IMR-90 (cell line): ENCODE measurements around the gene TIAM1. TPM values are rescaled to one million over a fixed set of nuclear protein-coding genes. Genes with fewer than 3 reads are reported as not detected.

Source experiments
- ATAC-seq: fragments of 200-7000 bp; cut with Tn5 transposase; 2 replicates; pipeline ENCODE4 v1.9.1; 2020; ENCODE audit warnings: low read depth, mild to moderate bottlenecking, moderate library complexity
- BruUV-seq: library from RNA; stranded (reverse); fragments of 400-500 nt; replicated peaks from 2 replicates; lab custom pipeline; 2021; lab: Mats Ljungman, UMichigan
- CTCF ChIA-PET: fragments of 300-600 bp; formaldehyde crosslinking; extraction: SDS; loops from one replicate; lab custom pipeline; 2021; ENCODE audit warnings: antibody characterized with exemption; lab: Yijun Ruan, JAX
- POLR2A ChIA-PET: fragments of 300-600 bp; sonication (Branson Sonifier 250); formaldehyde crosslinking; loops from one replicate; lab custom pipeline; 2022; ENCODE audit warnings: antibody characterized with exemption; ENCODE audit not compliant: unreplicated experiment; lab: Charles Lee
- DNase-seq: peaks from one replicate; pipeline ENCODE4 v3.0.0; 2013
- H2AFZ ChIP-seq: replicated peaks from 2 replicates; pipeline ENCODE3; 2013; ENCODE audit warnings: low read length, mild to moderate bottlenecking; ENCODE audit not compliant: poor library complexity
- H2AK5ac ChIP-seq: 2 replicates; pipeline ENCODE4 v1.6.1; 2013; ENCODE audit warnings: low read depth, low read length, inconsistent platforms
- H2AK9ac ChIP-seq: replicated peaks from 2 replicates; pipeline ENCODE3; 2013; ENCODE audit warnings: mild to moderate bottlenecking, low read depth, low read length, moderate library complexity; ENCODE audit not compliant: poor library complexity
- H2BK120ac ChIP-seq: 2 replicates; pipeline ENCODE4 v1.6.1; 2013; ENCODE audit warnings: low read depth, low read length, inconsistent platforms
- H2BK15ac ChIP-seq: 3 replicates; pipeline ENCODE4 v1.6.1; 2013; ENCODE audit warnings: low read depth, low read length, inconsistent platforms
- H2BK20ac ChIP-seq: 2 replicates; pipeline ENCODE4 v1.6.1; 2013; ENCODE audit warnings: low read depth, mild to moderate bottlenecking, inconsistent platforms, low read length, moderate library complexity
- H2BK5ac ChIP-seq: 2 replicates; pipeline ENCODE4 v1.6.1; 2013; ENCODE audit warnings: mild to moderate bottlenecking, low read depth, low read length, inconsistent platforms; ENCODE audit not compliant: poor library complexity, severe bottlenecking
- H3K14ac ChIP-seq: replicated peaks from 2 replicates; pipeline ENCODE4 v1.6.1; 2013; ENCODE audit warnings: low read depth, low read length, inconsistent platforms
- H3K18ac ChIP-seq: 2 replicates; pipeline ENCODE4 v1.6.1; 2013; ENCODE audit warnings: low read depth, low read length, control low read depth
- H3K23ac ChIP-seq: 2 replicates; pipeline ENCODE4 v1.6.1; 2013; ENCODE audit warnings: low read depth, low read length, inconsistent platforms
- H3K27ac ChIP-seq: 2 replicates; pipeline ENCODE4 v1.5.1; 2013; ENCODE audit warnings: mild to moderate bottlenecking, control low read depth, low read length; ENCODE audit not compliant: insufficient read depth
- H3K27me3 ChIP-seq: 2 replicates; pipeline ENCODE4 v1.6.1; 2013; ENCODE audit warnings: low read length; ENCODE audit not compliant: control insufficient read depth, insufficient read depth
- H3K36me3 ChIP-seq: 2 replicates; pipeline ENCODE4 v1.6.1; 2013; ENCODE audit warnings: low read length, mixed read lengths; ENCODE audit not compliant: control insufficient read depth, insufficient read depth
- H3K4ac ChIP-seq: 2 replicates; pipeline ENCODE4 v1.6.1; 2013; ENCODE audit warnings: low read depth, low read length, inconsistent platforms
- H3K4me1 ChIP-seq: 2 replicates; pipeline ENCODE4 v1.6.1; 2013; ENCODE audit warnings: low read length, mixed read lengths; ENCODE audit not compliant: control insufficient read depth, insufficient read depth
- H3K4me2 ChIP-seq: 2 replicates; pipeline ENCODE4 v1.6.1; 2013; ENCODE audit warnings: low read depth, mild to moderate bottlenecking, control low read depth, low read length, moderate library complexity
- H3K4me3 ChIP-seq: 2 replicates; pipeline ENCODE4 v1.5.1; 2013; ENCODE audit warnings: low read depth, mild to moderate bottlenecking, control low read depth, low read length, moderate library complexity; ENCODE audit not compliant: insufficient read depth
- H3K56ac ChIP-seq: 2 replicates; pipeline ENCODE4 v1.6.1; 2013; ENCODE audit warnings: low read length, inconsistent platforms; ENCODE audit not compliant: insufficient read depth; ENCODE audit errors: extremely low read depth
- H3K79me1 ChIP-seq, 2 experiments: 2 replicates each; pipeline ENCODE4 v1.6.1; 2013; ENCODE audit warnings: low read length in 2 of 2, inconsistent platforms in 1 of 2, low read depth in 1 of 2
- H3K9ac ChIP-seq: 2 replicates; pipeline ENCODE4 v1.6.1; 2013; ENCODE audit warnings: low read depth, low read length, control low read depth
- H3K9me1 ChIP-seq: 2 replicates; pipeline ENCODE4 v1.6.1; 2013; ENCODE audit warnings: low read length, inconsistent platforms; ENCODE audit not compliant: insufficient read depth
- H3K9me3 ChIP-seq: 2 replicates; pipeline ENCODE4 v1.6.1; 2013; ENCODE audit warnings: low read length; ENCODE audit not compliant: control insufficient read depth, insufficient read depth
- H4K20me1 ChIP-seq: 2 replicates; pipeline ENCODE4 v1.6.1; 2013; ENCODE audit warnings: low read length, inconsistent platforms; ENCODE audit not compliant: insufficient read depth
- H4K5ac ChIP-seq: 2 replicates; pipeline ENCODE4 v1.6.1; 2013; ENCODE audit warnings: mild to moderate bottlenecking, low read depth, low read length, control low read depth
- H4K8ac ChIP-seq, 2 experiments: 2 replicates each; pipeline ENCODE4 v1.6.1; 2013; ENCODE audit warnings: low read depth in 2 of 2, low read length in 2 of 2, control low read depth in 1 of 2, inconsistent platforms in 1 of 2
- H4K91ac ChIP-seq: 2 replicates; pipeline ENCODE4 v1.6.1; 2013; ENCODE audit warnings: low read depth, low read length, inconsistent platforms; ENCODE audit not compliant: insufficient read depth
- BHLHE40 ChIP-seq: fragments of 150-350 bp; IDR thresholded peaks from 2 replicates; pipeline ENCODE4 v1.6.1; 2016; ENCODE audit warnings: mild to moderate bottlenecking, low read depth, low read length
- CEBPB ChIP-seq: IDR thresholded peaks from 2 replicates; pipeline ENCODE4 v1.6.1; 2012; ENCODE audit warnings: low read depth, low read length, improper control_type of control experiment
- CHD1 ChIP-seq: IDR thresholded peaks from 2 replicates; pipeline ENCODE4 v1.6.1; 2012; ENCODE audit warnings: low read depth, low read length, improper control_type of control experiment
- FOS ChIP-seq: fragments of 150-350 bp; IDR thresholded peaks from 2 replicates; pipeline ENCODE4 v1.6.1; 2016; ENCODE audit warnings: low read depth, low read length
- MAFK ChIP-seq: IDR thresholded peaks from 2 replicates; pipeline ENCODE4 v1.6.1; 2012; ENCODE audit warnings: low read depth, low read length, improper control_type of control experiment
- MAZ ChIP-seq: IDR thresholded peaks from 2 replicates; pipeline ENCODE4 v1.6.1; 2012; ENCODE audit warnings: low read depth, mild to moderate bottlenecking, low read length, improper control_type of control experiment, moderate library complexity, borderline replicate concordance
- MXI1 ChIP-seq: IDR thresholded peaks from 2 replicates; pipeline ENCODE4 v1.6.1; 2012; ENCODE audit warnings: low read depth, mild to moderate bottlenecking, low read length, moderate library complexity, borderline replicate concordance
- NFE2L2 ChIP-seq: fragments of 150-350 bp; IDR thresholded peaks from 2 replicates; pipeline ENCODE4 v1.6.1; 2016; ENCODE audit warnings: low read depth, mild to moderate bottlenecking, low read length
- POLR2A ChIP-seq: IDR thresholded peaks from 2 replicates; pipeline ENCODE4 v1.6.1; 2012; ENCODE audit warnings: mild to moderate bottlenecking, low read depth, low read length
- RAD21 ChIP-seq: IDR thresholded peaks from 2 replicates; pipeline ENCODE4 v1.6.1; 2012; ENCODE audit warnings: low read length, improper control_type of control experiment
- RCOR1 ChIP-seq: IDR thresholded peaks from 2 replicates; pipeline ENCODE4 v1.6.1; 2012; ENCODE audit warnings: mild to moderate bottlenecking, low read length, improper control_type of control experiment; ENCODE audit not compliant: insufficient replicate concordance
- RFX5 ChIP-seq: IDR thresholded peaks from 2 replicates; pipeline ENCODE4 v1.8.0; 2012; ENCODE audit warnings: low read depth, mild to moderate bottlenecking, low read length, moderate library complexity
- SMC3 ChIP-seq: fragments of 150-350 bp; IDR thresholded peaks from 2 replicates; pipeline ENCODE4 v1.6.1; 2016; ENCODE audit warnings: low read depth, mild to moderate bottlenecking, antibody characterized with exemption, low read length, moderate library complexity
- WGBS, 2 experiments: methylation state at CpG; one replicate each; pipeline versions ENCODE4 v1.1.5 to v1.1.7; 2013; ENCODE audit warnings: missing lambda C conversion rate in 2 of 2; ENCODE audit not compliant: insufficient read length in 1 of 2; ENCODE audit errors: extremely low coverage in 2 of 2; 5-methylcytosine and 5-hydroxymethylcytosine counted together
- dilution Hi-C: fragments of 300-500 bp; cut with HindIII; formaldehyde crosslinking; loops from one replicate; pipeline ENCODE4 v1.14.3; 2018; ENCODE audit warnings: low sequenced_read_pairs; ENCODE audit not compliant: unreplicated experiment
- in situ Hi-C: fragments of 300-500 bp; cut with MboI; formaldehyde crosslinking; loops from 3 replicates; pipeline ENCODE4 v1.14.3; 2019; ENCODE audit warnings: low sequenced_read_pairs, inconsistent platforms, mixed read lengths
- intact Hi-C: fragments of 100-400 bp; cut with micrococcal nuclease; formaldehyde crosslinking; loops from 2 replicates; pipeline ENCODE4 v1.10.0; 2022
- polyA plus RNA-seq, 3 experiments: library from polyadenylated mRNA; depleted of rRNA; stranded (reverse); fragments of >200 nt; gene quantifications; 2 replicates each; pipeline ENCODE4 v1.2.3, GENCODE V29; 2012; ENCODE audit warnings: low replicate concordance in 1 of 3
- total RNA-seq: library from RNA; depleted of rRNA; stranded (reverse); fragments of >200 nt; gene quantifications from 2 replicates; pipeline ENCODE4 v1.2.3, GENCODE V29; 2012
- TF ChIP-seq, protein P1 (sequence below): fragments of 150-350 bp; IDR thresholded peaks from 2 replicates; pipeline ENCODE4 v1.6.1; 2016; ENCODE audit warnings: low read depth, mild to moderate bottlenecking, low read length, moderate library complexity, borderline replicate concordance
- TF ChIP-seq, protein P2 (sequence below): fragments of 150-350 bp; IDR thresholded peaks from 2 replicates; pipeline ENCODE4 v1.6.1; 2017; ENCODE audit warnings: mild to moderate bottlenecking, antibody characterized with exemption, low read length, low read depth
- TF ChIP-seq, protein P3 (sequence below): conservative IDR thresholded peaks from 2 replicates; pipeline ENCODE4 v1.5.1; 2012; ENCODE audit warnings: mild to moderate bottlenecking, low read depth, low read length, improper control_type of control experiment

TIAM1 gene
- total and polyA plus RNA-seq, 2 of the 4 experiments (the other 2 are of a cell fraction) = 2.9 to 9.3 TPM

- no peak for DNase-seq
- dilution Hi-C loops (no loop called here), intact Hi-C loops (no loop called here), in situ Hi-C loops (no loop called here)
- Histone ChIP-seq H3K9me3 (no peaks in the 10 kb centered on the region), H3K4me3 (no peak overlapping the region), H3K27ac (peak overlapping the region; percentile 68), H2BK120ac (peak overlapping the region; percentile 96), H2BK20ac (peak overlapping the region; percentile 99), H3K79me1 (no peaks in the 10 kb centered on the region), H3K18ac (peak overlapping the region; percentile 93; the same call in 1 of the 2 replicates), H4K20me1 (no peaks in the 10 kb centered on the region), H3K23ac (no peak overlapping the region), H3K4ac (peak overlapping the region; percentile 84), H2AK5ac (peak overlapping the region; percentile 98), H2BK15ac (peak overlapping the region; percentile 97; the same call in 2 of the 3 replicates), H3K14ac (peak overlapping the region; percentile 90; the same call in 1 of the 2 replicates), H3K9me1 (no peaks in the 10 kb centered on the region), H4K5ac (peak overlapping the region; percentile 95; the same call in 1 of the 2 replicates), H3K36me3 (no peaks in the 10 kb centered on the region), H3K9ac (no peak overlapping the region), H2AK9ac (peak overlapping the region; percentile 86), H3K4me1 (peaks cover 10% of the 10 kb centered on the region), H3K4me2 (no peak overlapping the region), H2AFZ (peak overlapping the region; percentile 82), H4K8ac (peak overlapping the region; percentile 53 to 92; a peak in 3 of 4 replicates), H3K56ac (no peak overlapping the region), H3K27me3 (no peaks in the 10 kb centered on the region), H2BK5ac (peak overlapping the region; percentile 95), H4K91ac (peak overlapping the region; percentile 93)
- POLR2A ChIA-PET = interaction anchor here (0.6 kb wide), 1 partner anchor 436 kb away, joined by 3 read pairs; no protein-coding TSS in a partner anchor
- BruUV-seq = no TSS peak
- WGBS, 2 experiments = 87% methylated on average over 4 of the region's 11 CpGs; no CpG with 5 or more reads in 1 of the 2 experiments
- no peak for ATAC-seq
- TF ChIP-seq CHD1 = no peak
- TF ChIP-seq RCOR1 = no peak
- TF ChIP-seq FOS = no peak
- TF ChIP-seq SMC3 = no peak
- TF ChIP-seq RFX5 = no peak
- TF ChIP-seq, protein P1, sequence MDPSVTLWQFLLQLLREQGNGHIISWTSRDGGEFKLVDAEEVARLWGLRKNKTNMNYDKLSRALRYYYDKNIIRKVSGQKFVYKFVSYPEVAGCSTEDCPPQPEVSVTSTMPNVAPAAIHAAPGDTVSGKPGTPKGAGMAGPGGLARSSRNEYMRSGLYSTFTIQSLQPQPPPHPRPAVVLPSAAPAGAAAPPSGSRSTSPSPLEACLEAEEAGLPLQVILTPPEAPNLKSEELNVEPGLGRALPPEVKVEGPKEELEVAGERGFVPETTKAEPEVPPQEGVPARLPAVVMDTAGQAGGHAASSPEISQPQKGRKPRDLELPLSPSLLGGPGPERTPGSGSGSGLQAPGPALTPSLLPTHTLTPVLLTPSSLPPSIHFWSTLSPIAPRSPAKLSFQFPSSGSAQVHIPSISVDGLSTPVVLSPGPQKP = no peak
- TF ChIP-seq, protein P2, sequence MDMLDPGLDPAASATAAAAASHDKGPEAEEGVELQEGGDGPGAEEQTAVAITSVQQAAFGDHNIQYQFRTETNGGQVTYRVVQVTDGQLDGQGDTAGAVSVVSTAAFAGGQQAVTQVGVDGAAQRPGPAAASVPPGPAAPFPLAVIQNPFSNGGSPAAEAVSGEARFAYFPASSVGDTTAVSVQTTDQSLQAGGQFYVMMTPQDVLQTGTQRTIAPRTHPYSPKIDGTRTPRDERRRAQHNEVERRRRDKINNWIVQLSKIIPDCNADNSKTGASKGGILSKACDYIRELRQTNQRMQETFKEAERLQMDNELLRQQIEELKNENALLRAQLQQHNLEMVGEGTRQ = no peak
- no peak for TF ChIP-seq CEBPB
- TF ChIP-seq BHLHE40 = no peak
- TF ChIP-seq MAZ = no peak
- TF ChIP-seq MAFK = no peak
- TF ChIP-seq, protein P3, sequence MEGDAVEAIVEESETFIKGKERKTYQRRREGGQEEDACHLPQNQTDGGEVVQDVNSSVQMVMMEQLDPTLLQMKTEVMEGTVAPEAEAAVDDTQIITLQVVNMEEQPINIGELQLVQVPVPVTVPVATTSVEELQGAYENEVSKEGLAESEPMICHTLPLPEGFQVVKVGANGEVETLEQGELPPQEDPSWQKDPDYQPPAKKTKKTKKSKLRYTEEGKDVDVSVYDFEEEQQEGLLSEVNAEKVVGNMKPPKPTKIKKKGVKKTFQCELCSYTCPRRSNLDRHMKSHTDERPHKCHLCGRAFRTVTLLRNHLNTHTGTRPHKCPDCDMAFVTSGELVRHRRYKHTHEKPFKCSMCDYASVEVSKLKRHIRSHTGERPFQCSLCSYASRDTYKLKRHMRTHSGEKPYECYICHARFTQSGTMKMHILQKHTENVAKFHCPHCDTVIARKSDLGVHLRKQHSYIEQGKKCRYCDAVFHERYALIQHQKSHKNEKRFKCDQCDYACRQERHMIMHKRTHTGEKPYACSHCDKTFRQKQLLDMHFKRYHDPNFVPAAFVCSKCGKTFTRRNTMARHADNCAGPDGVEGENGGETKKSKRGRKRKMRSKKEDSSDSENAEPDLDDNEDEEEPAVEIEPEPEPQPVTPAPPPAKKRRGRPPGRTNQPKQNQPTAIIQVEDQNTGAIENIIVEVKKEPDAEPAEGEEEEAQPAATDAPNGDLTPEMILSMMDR = no peak
- TF ChIP-seq NFE2L2 = no peak
- TF ChIP-seq RAD21 = no peak
- no peak for TF ChIP-seq POLR2A
- TF ChIP-seq MXI1 = no peak
- CTCF ChIA-PET = interaction anchor here (1.2 kb wide), 1 partner anchor 10 kb away, joined by 4 read pairs; no protein-coding TSS in a partner anchor
Measured at GRCh38 chr21:31294691-31295090, 49.4 kb downstream of the TIAM1 start.
